OCI-LY1 (cell line): Measurements from ENCODE around the gene CHCHD6.

Experiments
- H2AFZ ChIP-seq: fragments of 200-600 bp; sonication (generic), shearing (Covaris generic); 2 replicates; pipeline ENCODE4 v1.6.0; 2014; ENCODE audit warnings: antibody characterized with exemption, mild to moderate bottlenecking, low read length
- H3F3A ChIP-seq: fragments of 200-600 bp; sonication (generic), shearing (Covaris generic); 2 replicates; pipeline ENCODE4 v1.6.0; 2014; ENCODE audit warnings: mild to moderate bottlenecking, antibody characterized with exemption, low read length, moderate library complexity; ENCODE audit not compliant: insufficient read depth
- H3K27ac ChIP-seq: fragments of 200-600 bp; sonication (generic); 2 replicates; pipeline ENCODE4 v1.5.1; 2014; ENCODE audit warnings: low read length, mixed run types, mild to moderate bottlenecking, low read depth; ENCODE audit not compliant: poor library complexity, severe bottlenecking
- H3K27me3 ChIP-seq: fragments of 200-600 bp; sonication (generic); 2 replicates; pipeline ENCODE4 v1.6.0; 2014; ENCODE audit warnings: antibody characterized with exemption, mild to moderate bottlenecking, low read length, moderate library complexity; ENCODE audit not compliant: insufficient read depth
- H3K36me3 ChIP-seq: fragments of 200-600 bp; sonication (generic); 2 replicates; pipeline ENCODE4 v1.6.1; 2014; ENCODE audit warnings: mild to moderate bottlenecking, antibody characterized with exemption, low read length, moderate library complexity, mixed read lengths; ENCODE audit not compliant: insufficient read depth
- H3K4me1 ChIP-seq: fragments of 200-600 bp; sonication (generic); 2 replicates; pipeline ENCODE4 v1.5.1; 2014; ENCODE audit warnings: mild to moderate bottlenecking, low read length, moderate library complexity; ENCODE audit not compliant: insufficient read depth, severe bottlenecking
- H3K4me2 ChIP-seq: fragments of 200-600 bp; sonication (generic), shearing (Covaris generic); 2 replicates; pipeline ENCODE4 v1.6.1; 2014; ENCODE audit warnings: low read length
- H3K4me3 ChIP-seq: fragments of 200-600 bp; sonication (generic); 2 replicates; pipeline ENCODE4 v1.5.1; 2014; ENCODE audit warnings: low read length, low read depth, mild to moderate bottlenecking, mixed read lengths; ENCODE audit not compliant: poor library complexity, severe bottlenecking
- H3K79me2 ChIP-seq: fragments of 200-600 bp; shearing (Covaris generic); 2 replicates; pipeline ENCODE4 v1.6.1; 2016; ENCODE audit warnings: mixed run types, low read length, mixed read lengths; ENCODE audit not compliant: insufficient read depth
- H3K9ac ChIP-seq: fragments of 200-600 bp; sonication (generic), shearing (Covaris generic); 2 replicates; pipeline ENCODE4 v1.6.1; 2014; ENCODE audit warnings: mild to moderate bottlenecking, low read length, mixed read lengths
- H3K9me2 ChIP-seq: fragments of 200-600 bp; sonication (generic), shearing (Covaris generic); 2 replicates; pipeline ENCODE4 v1.6.1; 2014; ENCODE audit warnings: low read depth, mild to moderate bottlenecking, low read length, mixed read lengths
- H3K9me3 ChIP-seq: fragments of 200-600 bp; shearing (Covaris generic); 2 replicates; pipeline ENCODE4 v1.6.1; 2014; ENCODE audit warnings: low read length, mixed read lengths
- H4K20me1 ChIP-seq: fragments of 200-600 bp; sonication (generic), shearing (Covaris generic); 2 replicates; pipeline ENCODE4 v1.6.0; 2016; ENCODE audit warnings: mild to moderate bottlenecking, low read length; ENCODE audit not compliant: insufficient read depth
- EZH2 ChIP-seq: fragments of 200-600 bp; sonication (generic), shearing (Covaris generic); IDR thresholded peaks from 2 replicates; pipeline ENCODE4 v1.8.0; 2017; ENCODE audit warnings: borderline replicate concordance, mixed run types, mild to moderate bottlenecking, antibody characterized with exemption, low read length, moderate library complexity, mixed read lengths
- TF ChIP-seq, protein P1 (sequence below): fragments of 200-600 bp; sonication (generic), shearing (Covaris generic); IDR thresholded peaks from 2 replicates; pipeline ENCODE4 v1.5.1; 2017; ENCODE audit warnings: mild to moderate bottlenecking, antibody characterized with exemption, low read length, moderate library complexity, mixed read lengths

CHCHD6 gene

DNA sequence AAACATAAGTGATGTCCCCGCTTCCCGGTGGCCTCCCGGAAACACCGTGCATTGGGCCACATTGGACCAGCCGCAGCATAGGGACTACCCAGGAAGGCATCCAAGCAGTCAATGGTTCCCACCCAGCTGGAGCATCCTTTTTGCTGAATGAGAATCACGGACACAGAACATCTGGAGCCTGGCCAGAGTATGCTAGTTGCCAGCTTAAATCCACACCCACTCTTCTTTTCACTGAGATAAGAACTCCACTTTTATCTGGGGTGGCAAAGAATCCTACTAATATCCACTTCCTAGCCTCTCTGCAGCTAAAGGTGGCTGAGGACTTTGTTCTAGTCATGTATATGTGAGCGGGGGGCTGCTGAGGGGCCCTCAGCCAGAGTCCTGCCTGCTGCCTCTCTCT lies 183.6 kb downstream of the CHCHD6 start:
- Histone ChIP-seq H3K36me3 (no peaks in the 10 kb centered on the region), H2AFZ (no peak overlapping the region)

DNA sequence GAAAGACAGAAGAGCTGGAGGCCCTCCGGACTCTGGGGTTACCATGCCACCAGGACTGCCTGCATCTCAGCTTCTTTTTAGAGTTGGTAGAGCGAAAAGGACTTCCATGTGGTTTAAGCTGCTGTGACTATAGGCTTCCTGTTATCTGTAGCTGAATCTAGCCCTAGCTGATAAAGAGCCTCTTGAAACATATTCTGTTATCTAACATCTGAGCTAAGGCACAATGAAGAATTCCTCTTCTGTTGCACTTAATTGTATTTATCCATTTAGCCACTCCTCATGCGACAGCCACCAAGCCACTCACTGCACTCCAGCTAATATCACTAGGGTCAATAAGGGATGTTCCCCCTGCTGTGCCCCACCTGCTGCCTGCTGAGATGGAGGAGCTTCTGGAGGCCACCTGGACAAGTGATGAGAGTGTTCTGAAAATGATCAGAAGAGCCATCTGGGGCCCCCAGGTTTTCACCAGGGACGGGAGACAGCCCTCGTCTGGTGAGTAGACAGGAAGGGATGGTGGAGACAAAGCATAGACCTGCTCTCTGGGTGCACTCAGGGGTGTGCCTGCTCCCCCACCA lies 184.2 kb downstream of the CHCHD6 start:
- Histone ChIP-seq H3K79me2 (no peaks in the 10 kb centered on the region), H3K4me2 (no peak overlapping the region), H2AFZ (no peak overlapping the region), H3K9me2 (no peaks in the 10 kb centered on the region), H3K27ac (no peak overlapping the region), H3F3A (no peaks in the 10 kb centered on the region), H3K4me3 (no peak overlapping the region), H3K9me3 (no peaks in the 10 kb centered on the region), H4K20me1 (no peaks in the 10 kb centered on the region), H3K9ac (no peak overlapping the region), H3K36me3 (no peaks in the 10 kb centered on the region), H3K4me1 (no peaks in the 10 kb centered on the region), H3K27me3 (no peaks in the 10 kb centered on the region)
- TF ChIP-seq EZH2 = no peak

More for the DNA sequence above, 183.6 kb downstream of the CHCHD6 start:
- Histone ChIP-seq H4K20me1 (no peaks in the 10 kb centered on the region), H3K9me3 (no peaks in the 10 kb centered on the region), H3K9ac (no peak overlapping the region), H3K4me1 (no peaks in the 10 kb centered on the region), H3K27ac (no peak overlapping the region), H3K79me2 (no peaks in the 10 kb centered on the region), H3K4me3 (no peak overlapping the region), H3K27me3 (no peaks in the 10 kb centered on the region), H3F3A (no peaks in the 10 kb centered on the region), H3K9me2 (no peaks in the 10 kb centered on the region), H3K4me2 (no peak overlapping the region)
- TF ChIP-seq EZH2 = no peak
- TF ChIP-seq, protein P1, sequence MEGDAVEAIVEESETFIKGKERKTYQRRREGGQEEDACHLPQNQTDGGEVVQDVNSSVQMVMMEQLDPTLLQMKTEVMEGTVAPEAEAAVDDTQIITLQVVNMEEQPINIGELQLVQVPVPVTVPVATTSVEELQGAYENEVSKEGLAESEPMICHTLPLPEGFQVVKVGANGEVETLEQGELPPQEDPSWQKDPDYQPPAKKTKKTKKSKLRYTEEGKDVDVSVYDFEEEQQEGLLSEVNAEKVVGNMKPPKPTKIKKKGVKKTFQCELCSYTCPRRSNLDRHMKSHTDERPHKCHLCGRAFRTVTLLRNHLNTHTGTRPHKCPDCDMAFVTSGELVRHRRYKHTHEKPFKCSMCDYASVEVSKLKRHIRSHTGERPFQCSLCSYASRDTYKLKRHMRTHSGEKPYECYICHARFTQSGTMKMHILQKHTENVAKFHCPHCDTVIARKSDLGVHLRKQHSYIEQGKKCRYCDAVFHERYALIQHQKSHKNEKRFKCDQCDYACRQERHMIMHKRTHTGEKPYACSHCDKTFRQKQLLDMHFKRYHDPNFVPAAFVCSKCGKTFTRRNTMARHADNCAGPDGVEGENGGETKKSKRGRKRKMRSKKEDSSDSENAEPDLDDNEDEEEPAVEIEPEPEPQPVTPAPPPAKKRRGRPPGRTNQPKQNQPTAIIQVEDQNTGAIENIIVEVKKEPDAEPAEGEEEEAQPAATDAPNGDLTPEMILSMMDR = no peak

DNA sequence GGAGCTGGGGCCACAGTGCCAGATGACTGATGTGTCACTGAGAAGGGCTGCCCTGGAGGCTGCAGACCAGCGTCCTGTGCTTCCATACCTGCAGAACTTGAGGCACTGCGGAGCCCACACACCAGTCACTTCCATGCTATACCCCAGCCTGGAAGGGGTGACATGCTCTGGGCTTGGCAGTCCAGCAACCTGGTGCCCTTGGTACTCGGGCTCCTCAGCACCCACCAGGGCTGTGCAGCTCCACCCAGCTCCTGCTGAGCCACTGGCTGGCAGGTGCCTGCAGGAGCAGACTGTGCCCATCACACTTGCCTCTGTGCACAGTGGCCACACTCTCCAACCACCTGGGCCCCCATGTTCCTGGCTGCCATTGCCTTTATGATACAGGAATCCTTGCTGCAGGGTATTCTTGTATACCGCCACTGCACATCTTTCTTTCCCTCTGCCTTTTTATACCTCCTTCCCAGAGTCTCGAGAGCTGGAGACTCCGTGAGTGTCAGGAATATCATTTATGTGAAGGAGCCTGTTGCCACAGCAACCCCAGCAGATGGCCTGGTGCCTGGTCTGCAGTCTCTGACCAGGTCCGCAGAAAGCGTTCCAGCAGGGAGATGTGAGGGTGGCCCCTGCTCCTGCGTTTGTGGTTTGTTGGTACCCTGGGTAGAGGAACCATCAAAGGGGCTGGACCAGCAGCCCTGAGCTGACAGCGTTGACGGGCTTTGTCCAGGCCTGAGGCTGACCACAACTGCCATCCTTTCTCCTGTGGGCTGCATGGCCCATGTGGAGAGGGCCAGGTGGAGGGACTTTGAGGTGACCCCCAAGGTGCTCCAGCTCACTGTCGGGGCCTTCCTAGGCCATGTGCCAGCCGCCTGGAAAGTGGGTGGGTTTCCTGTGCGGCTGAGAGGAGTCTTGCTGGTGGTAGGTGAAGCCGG lies 185.5 kb downstream of the CHCHD6 start:
- Histone ChIP-seq H2AFZ (no peak overlapping the region), H3K4me1 (no peaks in the 10 kb centered on the region), H3K4me3 (no peak overlapping the region), H3K79me2 (no peaks in the 10 kb centered on the region), H3K36me3 (no peaks in the 10 kb centered on the region), H3K9me3 (no peaks in the 10 kb centered on the region), H3K27me3 (no peaks in the 10 kb centered on the region), H3K4me2 (no peak overlapping the region), H3F3A (no peaks in the 10 kb centered on the region), H4K20me1 (no peaks in the 10 kb centered on the region), H3K9me2 (no peaks in the 10 kb centered on the region), H3K9ac (no peak overlapping the region), H3K27ac (no peak overlapping the region)
- TF ChIP-seq, protein P1 = no peak
- TF ChIP-seq EZH2 = no peak
